ENCODE measurements around the gene HRH1.
"Not testable (repeated sequence)": the region's sequence is repeated elsewhere in the genome, so short reads cannot be mapped to it uniquely, and the experiment has no call there.

DNA sequence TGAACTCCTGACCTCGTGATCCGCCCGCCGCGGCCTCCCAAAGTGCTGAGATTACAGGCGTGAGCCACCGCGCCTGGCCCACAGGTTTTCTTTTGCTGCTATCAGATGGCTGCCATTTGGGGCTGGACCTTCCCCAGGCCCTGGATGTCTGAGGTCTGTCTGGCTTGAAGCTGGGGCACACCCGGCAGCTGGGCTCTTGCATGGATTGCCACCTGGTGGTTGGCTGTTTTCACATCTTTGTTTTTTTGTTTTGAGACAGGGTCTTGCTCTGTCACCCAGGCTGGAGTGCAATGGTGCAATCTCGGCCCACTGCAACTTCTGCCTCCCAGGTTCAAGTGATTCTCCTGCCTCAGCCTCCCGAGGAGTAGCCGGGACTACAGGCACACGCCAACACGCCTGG lies 51.6 kb downstream of the HRH1 start:
- TF ChIP-seq, protein P1, sequence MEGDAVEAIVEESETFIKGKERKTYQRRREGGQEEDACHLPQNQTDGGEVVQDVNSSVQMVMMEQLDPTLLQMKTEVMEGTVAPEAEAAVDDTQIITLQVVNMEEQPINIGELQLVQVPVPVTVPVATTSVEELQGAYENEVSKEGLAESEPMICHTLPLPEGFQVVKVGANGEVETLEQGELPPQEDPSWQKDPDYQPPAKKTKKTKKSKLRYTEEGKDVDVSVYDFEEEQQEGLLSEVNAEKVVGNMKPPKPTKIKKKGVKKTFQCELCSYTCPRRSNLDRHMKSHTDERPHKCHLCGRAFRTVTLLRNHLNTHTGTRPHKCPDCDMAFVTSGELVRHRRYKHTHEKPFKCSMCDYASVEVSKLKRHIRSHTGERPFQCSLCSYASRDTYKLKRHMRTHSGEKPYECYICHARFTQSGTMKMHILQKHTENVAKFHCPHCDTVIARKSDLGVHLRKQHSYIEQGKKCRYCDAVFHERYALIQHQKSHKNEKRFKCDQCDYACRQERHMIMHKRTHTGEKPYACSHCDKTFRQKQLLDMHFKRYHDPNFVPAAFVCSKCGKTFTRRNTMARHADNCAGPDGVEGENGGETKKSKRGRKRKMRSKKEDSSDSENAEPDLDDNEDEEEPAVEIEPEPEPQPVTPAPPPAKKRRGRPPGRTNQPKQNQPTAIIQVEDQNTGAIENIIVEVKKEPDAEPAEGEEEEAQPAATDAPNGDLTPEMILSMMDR (IDR thresholded peaks at IDR 0.05), result peak in 4 of 6 experiments; percentile 22 to 53 (median 37)
- TF ChIP-seq POLR2A (IDR thresholded peaks at IDR 0.05), result not testable (repeated sequence)

Data from esophagus squamous epithelium (tissue), 4 donors.